A549 (cell line): ENCODE results near the gene CLDN14.

Experiments used
- CEBPB ChIP-seq, 2 experiments: fragments of >200 bp in 1 of 2; sonication (Bioruptor Twin) in 1 of 2; formaldehyde crosslinking in 1 of 2; IDR thresholded peaks; 2 replicates each; pipeline ENCODE4 v1.6.1; 2012 to 2016
- CHD4 ChIP-seq: fragments of 200-600 bp; sonication (generic); IDR thresholded peaks from 2 replicates; pipeline ENCODE4 v1.6.1; 2016; ENCODE audit warnings: antibody characterized with exemption, mild to moderate bottlenecking, borderline replicate concordance
- HDAC2 ChIP-seq: fragments of 200-600 bp; sonication (generic); IDR thresholded peaks from 2 replicates; pipeline ENCODE4 v1.6.1; 2016
- JUN ChIP-seq, 2 experiments: fragments of >200 bp; sonication (Bioruptor Twin); formaldehyde crosslinking; IDR thresholded peaks; 2 replicates in 1 of 2; 3 replicates in 1 of 2; pipeline ENCODE4 v1.6.1; 2016 to 2017
- NPAS2 ChIP-seq: fragments of 250-450 bp; sonication (Bioruptor Pico); IDR thresholded peaks from 2 replicates; pipeline ENCODE4 v1.8.0; 2022; ENCODE audit warnings: mild to moderate bottlenecking, moderate library complexity, borderline replicate concordance
- POLR2A ChIP-seq: IDR thresholded peaks from 2 replicates; pipeline ENCODE4 v1.6.1; 2012; ENCODE audit warnings: mild to moderate bottlenecking, low read length
- RAD21 ChIP-seq, 2 experiments: fragments of >200 bp in 1 of 2; sonication (Bioruptor Twin) in 1 of 2; formaldehyde crosslinking in 1 of 2; IDR thresholded peaks in 1 of 2; conservative IDR thresholded peaks in 1 of 2; 2 replicates in 1 of 2; 3 replicates in 1 of 2; pipeline ENCODE4 v1.6.1; 2012 to 2018; ENCODE audit warnings: inconsistent platforms in 1 of 2
- RCOR1 ChIP-seq: fragments of 150-350 bp; IDR thresholded peaks from 2 replicates; pipeline ENCODE4 v1.6.1; 2014; ENCODE audit warnings: antibody characterized with exemption, low read length, low read depth
- RFX5 ChIP-seq: fragments of 450-650 bp; IDR thresholded peaks from 2 replicates; pipeline ENCODE4 v1.7.1; 2014; ENCODE audit warnings: antibody characterized with exemption, mild to moderate bottlenecking, moderate library complexity
- TF ChIP-seq, protein P1 (sequence below): fragments of >200 bp; sonication (Bioruptor Twin); formaldehyde crosslinking; IDR thresholded peaks from 3 replicates; pipeline ENCODE4 v1.5.1; 2016

DNA sequence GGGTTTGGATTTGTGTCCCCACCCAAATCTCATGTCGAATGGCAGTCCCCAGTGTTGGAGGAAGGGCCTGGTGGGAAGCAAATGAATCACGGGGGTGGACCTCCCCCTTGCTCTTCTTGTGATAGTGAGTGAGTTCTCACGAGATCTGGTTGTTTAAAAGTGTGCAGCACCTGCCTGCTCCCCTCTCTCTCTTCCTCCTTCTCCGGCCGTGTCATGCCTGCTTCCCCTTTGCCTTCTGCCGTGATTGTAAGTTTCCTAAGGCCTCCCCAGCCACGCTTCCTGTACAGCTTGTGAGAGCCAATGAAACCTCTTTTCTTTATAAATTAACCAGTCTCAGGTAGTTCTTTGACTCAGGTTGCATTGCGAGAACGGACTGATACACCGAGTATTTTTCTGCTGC, 15.9 kb downstream of the CLDN14 start:
- TF ChIP-seq NPAS2 (no peak), POLR2A (no peak), RCOR1 (no peak), RFX5 (no peak), JUN (IDR thresholded peaks at IDR 0.05) (no peak), CHD4 (no peak), HDAC2 (no peak), CEBPB (IDR thresholded peaks at IDR 0.05) (no peak), RAD21 (conservative IDR thresholded peaks at IDR 0.05 in 1 of 2, IDR thresholded peaks at IDR 0.05 in 1 of 2) (no peak)
- TF ChIP-seq, protein P1, sequence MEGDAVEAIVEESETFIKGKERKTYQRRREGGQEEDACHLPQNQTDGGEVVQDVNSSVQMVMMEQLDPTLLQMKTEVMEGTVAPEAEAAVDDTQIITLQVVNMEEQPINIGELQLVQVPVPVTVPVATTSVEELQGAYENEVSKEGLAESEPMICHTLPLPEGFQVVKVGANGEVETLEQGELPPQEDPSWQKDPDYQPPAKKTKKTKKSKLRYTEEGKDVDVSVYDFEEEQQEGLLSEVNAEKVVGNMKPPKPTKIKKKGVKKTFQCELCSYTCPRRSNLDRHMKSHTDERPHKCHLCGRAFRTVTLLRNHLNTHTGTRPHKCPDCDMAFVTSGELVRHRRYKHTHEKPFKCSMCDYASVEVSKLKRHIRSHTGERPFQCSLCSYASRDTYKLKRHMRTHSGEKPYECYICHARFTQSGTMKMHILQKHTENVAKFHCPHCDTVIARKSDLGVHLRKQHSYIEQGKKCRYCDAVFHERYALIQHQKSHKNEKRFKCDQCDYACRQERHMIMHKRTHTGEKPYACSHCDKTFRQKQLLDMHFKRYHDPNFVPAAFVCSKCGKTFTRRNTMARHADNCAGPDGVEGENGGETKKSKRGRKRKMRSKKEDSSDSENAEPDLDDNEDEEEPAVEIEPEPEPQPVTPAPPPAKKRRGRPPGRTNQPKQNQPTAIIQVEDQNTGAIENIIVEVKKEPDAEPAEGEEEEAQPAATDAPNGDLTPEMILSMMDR: no peak
